ENCODE results near the gene ACOT11.

The ACOT11 gene

GRCh38 chr1:54537611-54538010, 10.4 kb upstream of the ACOT11 start:
- no peak for DNase-seq (ENCODE audit: low read depth)

- DNase-seq (ENCODE audit: low read depth) = no peak
Measured at GRCh38 chr1:54538538-54538937, 9.5 kb upstream of the ACOT11 start.

DNA sequence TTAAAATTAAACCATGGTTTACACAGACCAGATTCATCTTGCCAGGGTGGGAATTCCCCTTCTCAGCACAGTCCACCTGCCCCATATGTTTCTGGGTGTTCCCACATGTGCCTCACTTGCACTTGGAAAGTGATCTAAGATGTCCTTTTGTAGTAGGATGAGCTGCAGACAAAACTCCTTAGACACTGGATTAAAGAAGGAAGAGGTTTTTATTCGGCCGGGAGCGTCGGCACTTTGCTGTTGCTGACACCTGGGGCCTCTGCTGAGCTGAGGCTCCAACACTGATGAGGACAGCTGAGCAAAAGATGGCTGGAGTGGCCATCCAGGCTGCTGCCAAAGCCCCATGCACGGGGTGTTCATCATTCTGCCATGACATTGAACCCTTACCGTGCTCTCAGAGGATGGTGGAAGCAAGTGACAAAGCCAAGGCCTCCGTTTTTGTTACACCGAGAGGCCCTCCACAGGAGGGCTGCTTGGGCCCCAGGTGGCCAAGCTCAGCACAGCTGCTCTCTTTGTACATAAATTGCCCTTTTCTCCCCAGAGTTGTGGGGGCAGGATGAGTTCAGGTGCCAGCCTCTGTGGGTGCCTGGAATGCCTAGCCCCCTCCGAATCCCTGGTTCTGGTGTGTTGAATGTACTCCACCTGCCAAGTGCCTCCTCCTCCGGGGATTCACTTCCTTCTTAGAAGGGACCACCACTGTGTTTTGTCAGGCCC, 7.3 kb upstream of the ACOT11 start:
- no peak for DNase-seq (ENCODE audit: low read depth)

GRCh38 chr1:54542120-54542961, 5.7 kb upstream of the ACOT11 start:
- DNase-seq (ENCODE audit: low read depth) = peak; percentile 62

GRCh38 chr1:54542962-54543539, 5.0 kb upstream of the ACOT11 start:
- no peak for DNase-seq (ENCODE audit: low read depth)

DNA sequence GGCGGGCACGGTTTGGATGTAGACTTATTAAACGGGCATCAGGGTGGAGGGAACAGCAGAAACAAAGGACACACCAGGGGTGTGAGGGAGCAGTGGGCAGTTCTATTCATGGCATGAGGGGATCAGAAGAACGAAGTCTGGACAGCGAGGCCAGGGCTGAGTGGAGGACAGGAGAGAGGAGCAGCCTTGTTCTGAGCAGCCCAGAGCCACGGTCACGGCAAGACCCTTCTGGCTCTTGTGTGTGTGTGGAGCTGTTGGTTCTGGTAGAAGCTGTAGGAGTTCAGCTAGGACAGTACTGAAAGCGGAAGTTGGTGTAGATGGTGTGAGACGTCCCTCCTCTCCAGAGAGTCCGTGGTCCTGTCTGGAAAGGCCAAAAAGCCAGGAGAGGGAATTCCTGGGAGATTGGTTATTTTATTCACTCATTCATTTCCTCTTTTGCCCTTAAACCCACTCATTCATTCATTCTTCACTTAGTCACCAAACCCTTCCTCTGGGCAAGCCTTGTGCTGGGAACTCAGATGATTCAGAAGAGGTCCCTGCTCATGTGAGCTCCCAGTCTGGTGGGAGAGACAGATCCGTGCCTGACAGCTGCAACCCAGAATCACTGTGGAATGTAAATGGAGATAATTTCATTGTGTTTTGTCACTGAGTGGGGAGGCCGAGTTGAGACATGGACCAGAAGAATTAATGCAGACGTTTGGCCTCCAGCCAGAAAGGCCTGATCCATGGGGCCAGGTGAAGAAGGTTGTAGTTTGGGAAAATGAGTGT, 4.1 kb upstream of the ACOT11 start:
- no peak for DNase-seq (ENCODE audit: low read depth)

DNA sequence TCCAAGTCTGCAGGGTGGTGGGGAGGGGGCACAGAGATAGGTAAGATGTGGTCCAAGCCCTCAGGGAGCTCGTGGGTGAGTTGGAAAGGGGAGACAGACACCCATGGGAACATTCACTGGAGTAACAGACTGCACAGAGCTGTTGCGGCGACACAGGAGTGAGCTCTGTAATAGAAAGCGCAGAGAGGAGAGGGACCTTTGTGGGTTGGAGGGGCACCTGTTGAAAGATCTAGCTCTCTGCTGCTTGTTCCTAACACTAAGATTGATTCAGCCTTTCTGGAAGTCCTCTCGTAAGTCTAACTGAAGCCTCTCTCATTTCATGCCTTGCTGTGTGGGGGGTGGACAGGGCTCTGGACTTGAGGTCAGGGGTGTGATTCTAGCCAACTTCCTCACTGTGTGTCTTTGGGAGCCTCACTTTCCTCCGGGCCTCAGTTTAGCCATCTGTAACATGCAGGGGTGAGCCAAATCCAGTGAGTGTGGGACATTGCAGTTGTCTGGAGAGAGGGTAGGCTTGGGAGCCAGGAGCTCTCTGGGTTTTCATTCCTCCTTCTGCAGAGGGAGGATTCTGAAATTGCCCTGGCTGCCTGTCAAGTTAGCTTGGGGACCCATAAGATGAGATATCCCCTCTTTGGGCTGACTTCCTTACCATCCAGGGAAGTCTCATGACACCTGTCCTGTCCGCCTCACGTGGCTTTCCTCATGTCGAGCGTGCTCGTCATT, 2.0 kb upstream of the ACOT11 start:
- DNase-seq (ENCODE audit: low read depth) = no peak

GRCh38 chr1:54546651-54547401, 1.2 kb upstream of the ACOT11 start:
- DNase-seq (ENCODE audit: low read depth) = no peak

DNA sequence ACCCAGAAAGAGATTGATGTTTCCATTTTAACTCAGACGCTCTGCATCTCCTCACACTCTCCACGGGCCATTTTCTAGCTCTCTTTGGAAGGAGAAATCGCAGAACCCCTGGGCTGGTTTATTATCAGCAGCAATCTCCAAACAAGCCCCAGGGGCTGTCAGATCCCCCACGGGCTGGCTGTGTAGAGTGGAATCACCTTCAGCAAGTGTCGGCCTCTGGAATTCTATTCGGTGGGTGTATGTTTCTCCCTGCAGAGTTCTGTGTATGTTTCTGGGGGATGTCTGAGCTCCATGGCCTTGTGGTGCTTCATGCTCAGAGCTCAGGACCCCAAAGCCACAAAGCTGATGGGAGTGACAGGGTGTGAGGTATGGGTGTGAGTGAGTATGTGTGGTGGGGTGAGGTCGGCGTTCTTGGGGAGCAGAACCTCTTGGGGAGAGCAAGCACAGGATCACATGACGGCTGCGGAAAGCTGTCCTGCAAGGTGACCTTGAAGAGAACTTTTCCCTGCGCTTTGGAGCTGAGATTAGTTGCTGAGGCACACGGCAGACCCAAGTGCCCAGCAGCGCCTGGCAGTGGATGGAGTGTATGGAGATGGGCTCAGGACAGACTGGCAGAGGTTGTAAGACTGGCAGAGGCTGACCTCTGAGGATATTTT, 489 bp downstream of the ACOT11 start:
- DNase-seq (ENCODE audit: low read depth) = no peak

DNA sequence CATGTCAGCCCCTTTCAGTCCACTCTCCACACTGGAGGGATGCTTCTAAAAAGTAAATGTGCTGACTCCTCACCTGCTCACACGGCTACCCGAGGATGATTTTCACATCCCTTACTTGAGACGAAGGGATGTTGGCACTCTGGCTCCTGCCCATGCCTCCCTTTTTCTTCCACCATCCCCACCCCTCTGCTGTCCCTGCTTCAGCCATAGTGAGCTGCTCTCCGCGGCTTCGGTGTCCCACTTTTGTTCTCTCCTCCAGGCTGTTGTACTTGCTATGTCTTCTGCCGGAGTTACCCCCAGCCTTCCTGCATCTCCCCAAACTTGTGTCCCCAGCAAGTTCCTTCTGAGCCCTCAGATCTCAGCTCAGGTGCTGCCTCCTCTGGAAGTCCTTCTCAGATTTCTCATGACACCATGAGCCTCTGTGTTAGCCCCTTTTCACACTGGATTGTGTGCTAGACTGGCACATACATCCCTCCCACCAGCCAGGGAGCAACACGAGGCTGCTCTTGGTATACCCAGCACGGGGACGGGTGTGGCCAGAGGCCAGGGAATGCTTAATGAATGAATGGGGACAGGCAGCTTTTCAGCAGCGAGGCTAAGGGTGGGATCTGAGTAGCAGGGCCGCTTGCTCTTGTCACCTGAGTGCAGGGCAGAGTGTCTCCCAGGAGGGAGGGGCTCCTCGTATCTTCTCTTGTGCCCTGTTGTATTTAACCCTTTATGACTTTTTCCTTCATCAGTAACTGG, 1.3 kb downstream of the ACOT11 start:
- DNase-seq (ENCODE audit: low read depth) = no peak

GRCh38 chr1:54551891-54552290, 3.9 kb downstream of the ACOT11 start:
- DNase-seq (ENCODE audit: low read depth) = no peak

DNA sequence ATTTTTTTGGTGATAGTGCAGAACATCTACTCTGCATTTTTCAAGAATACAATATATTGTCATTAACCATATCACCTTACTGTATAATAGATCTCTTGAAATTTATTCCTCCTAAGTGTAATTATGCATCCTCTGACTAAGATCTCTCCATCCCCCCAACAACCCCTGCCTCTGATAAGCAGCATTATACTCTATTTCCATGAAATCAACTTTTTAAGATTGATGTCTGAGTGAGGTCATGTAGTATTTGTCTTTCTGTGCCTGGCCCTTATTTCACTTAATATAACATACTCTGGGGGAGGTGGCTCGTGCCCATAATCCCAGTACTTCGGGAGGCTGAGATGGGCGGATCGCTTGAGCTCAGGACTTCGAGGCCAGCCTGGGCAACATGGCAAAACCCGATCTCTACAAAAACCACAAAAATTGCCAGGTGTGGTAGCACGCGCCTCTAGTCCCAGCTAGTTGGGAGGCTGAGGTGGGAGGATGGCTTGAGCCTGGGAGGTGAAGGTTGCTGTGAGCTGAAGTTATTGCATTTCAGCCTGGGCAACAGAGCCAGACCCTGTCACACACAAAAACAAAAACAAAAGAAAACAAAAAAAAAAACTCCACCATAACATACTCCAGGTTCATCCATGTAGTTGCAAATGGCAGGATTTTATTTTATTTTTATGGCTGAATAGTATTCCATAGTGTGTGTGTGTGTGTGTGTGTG, 5.7 kb downstream of the ACOT11 start:
- DNase-seq (ENCODE audit: low read depth) = no peak

GRCh38 chr1:54556110-54556509, 8.1 kb downstream of the ACOT11 start:
- no peak for DNase-seq (ENCODE audit: low read depth)

DNA sequence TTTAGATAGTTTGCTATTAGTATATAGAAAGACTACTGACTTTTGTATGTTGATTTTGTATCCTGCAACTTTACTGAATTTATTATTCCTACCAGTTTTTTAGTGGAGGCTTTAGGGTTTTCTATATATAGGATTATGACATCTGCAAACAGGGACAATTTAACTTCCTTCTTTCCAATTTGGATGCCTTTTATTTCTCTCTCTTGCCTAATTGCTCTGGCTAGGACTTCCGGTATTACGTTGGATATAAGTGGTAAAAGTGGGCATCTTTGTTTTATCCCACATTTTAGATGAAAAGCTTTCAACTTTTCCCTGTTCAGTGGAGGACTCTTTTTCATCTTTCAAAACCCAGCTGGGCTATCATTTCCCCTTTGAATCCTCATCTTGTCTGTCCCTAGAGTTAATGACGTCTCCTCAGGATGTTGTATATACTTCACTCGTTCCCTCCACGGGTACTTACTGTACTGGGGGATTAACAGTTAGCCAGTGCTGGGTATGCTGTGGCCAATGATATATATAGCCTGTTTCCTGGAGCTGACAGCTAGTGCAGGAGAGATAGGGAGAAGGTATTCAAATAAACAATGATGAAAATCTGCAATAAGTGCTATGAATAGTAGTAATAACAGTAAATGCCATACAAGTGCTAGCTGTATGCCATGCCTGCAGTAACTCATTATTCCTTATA, 9.8 kb downstream of the ACOT11 start:
- DNase-seq (ENCODE audit: low read depth) = no peak

DNA sequence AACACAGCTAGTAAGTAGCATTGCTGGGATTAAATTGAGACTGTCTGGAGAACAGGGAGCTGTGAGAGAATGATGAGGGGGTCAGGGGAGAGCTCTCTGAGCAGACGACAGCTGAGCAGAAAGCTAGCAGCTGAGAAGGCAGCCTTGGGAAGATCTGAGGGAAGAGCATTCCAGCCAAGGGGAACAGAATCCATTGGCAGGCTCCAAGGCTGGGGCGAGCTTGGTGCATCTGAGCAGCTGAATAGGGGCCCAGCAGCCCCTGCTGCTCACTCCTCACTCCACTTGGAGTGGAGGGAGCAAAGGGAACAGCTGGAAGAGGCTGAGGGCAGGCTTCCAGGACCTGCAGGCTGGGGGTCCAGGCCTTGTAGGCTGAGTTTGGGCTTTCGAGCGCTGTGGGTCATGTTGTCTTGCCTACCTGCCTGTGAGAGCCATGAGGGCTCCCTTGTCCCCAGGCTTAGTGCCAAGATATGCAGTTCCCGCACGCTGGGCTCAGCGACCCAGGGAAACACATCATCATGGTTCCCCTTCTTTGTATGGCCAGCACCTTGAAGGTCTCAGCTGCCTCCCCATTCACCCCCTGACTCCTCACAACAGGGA, 10.5 kb downstream of the ACOT11 start:
- no peak for DNase-seq (ENCODE audit: low read depth)

- DNase-seq (ENCODE audit: low read depth) = no peak
Measured at GRCh38 chr1:54559111-54559548, 11.1 kb downstream of the ACOT11 start.

DNA sequence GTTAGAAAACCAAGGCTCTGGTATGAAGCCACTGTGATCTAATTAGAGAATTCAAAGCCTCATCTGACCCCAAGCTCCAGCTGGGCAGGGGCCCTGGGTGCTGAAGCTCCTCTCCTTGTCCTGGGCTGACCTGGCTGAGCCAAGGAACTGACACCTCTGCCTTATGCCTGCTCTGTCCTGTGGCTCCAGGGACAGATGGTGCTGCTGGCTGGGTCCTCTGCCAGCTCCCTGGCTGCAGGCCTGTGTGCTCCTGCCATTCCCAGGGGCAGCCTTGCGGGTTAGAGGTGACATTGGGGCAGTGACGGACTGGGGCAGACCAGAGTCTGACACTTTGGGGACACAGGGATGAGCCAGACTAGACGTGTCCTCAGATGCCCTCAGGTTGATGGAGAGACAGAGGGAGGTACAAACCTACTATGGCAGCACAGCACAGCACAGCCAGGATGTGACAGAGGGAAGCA, 11.8 kb downstream of the ACOT11 start:
- no peak for DNase-seq (ENCODE audit: low read depth)

Data from activated T-cell treated with anti-CD3 and anti-CD28 coated beads for 48 hours (primary cell).